D721Med (cell line): ENCODE data around the gene USHBP1.

Experiments used
- DNase-seq: peaks from one replicate; pipeline ENCODE4 v3.0.0; 2011; ENCODE audit warnings: low spot score; ENCODE audit not compliant: insufficient read length
- FAIRE-seq: peaks from 2 replicates; lab custom pipeline; 2011; peaks lifted over from hg19 to GRCh38; lab: Jason Lieb, UNC
- CTCF ChIP-seq: IDR thresholded peaks from 2 replicates; pipeline ENCODE4 v1.5.1; 2012; ENCODE audit warnings: mild to moderate bottlenecking, control low read depth; ENCODE audit not compliant: insufficient read depth; ENCODE audit errors: missing control alignments

USHBP1 gene

GRCh38 chr19:17268754-17269153 is 4.2 kb upstream of the USHBP1 start:
- no peak for FAIRE-seq
- no peak for DNase-seq
- no peak for TF ChIP-seq CTCF

GRCh38 chr19:17266975-17267788 is 2.6 kb upstream of the USHBP1 start, which contains the start of gene BABAM1:
Gene BABAM1, plus strand, starts transcription at chr19:17267443. Its CDS starts 1,364 bp downstream, at chr19:17268807.
- FAIRE-seq (no peak), DNase-seq (peak; percentile 92)
- TF ChIP-seq CTCF: no peak

- DNase-seq (no peak), FAIRE-seq (no peak)
- no peak for TF ChIP-seq CTCF
Observed at GRCh38 chr19:17266589-17266974, 2.0 kb upstream of the USHBP1 start.

DNA sequence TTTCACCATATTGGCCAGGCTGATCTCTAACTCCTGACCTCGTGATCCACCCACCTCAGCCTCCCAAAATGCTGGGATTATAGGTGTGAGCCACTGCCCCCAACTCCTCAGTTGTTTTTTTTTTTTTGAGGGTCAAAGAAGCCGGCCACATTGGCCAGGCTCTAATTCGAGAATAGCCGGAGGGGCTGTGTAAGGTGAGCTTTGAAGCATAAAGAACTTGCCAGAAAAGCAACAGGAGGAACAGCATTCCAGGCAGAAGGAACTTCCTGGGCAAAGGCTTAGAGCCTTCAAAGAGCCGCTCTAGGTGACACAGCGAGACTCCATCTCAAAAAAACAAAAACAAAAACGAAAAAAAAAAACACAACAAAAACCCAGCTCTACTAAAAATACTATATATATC is 1.5 kb upstream of the USHBP1 start:
- FAIRE-seq: no peak
- no peak for DNase-seq
- TF ChIP-seq CTCF: no peak

GRCh38 chr19:17263712-17264640 is 569 bp downstream of the USHBP1 start:
- no peak for DNase-seq
- TF ChIP-seq CTCF: no peak
- FAIRE-seq: no peak

GRCh38 chr19:17262557-17262956 is 2.0 kb downstream of the USHBP1 start:
- FAIRE-seq (no peak), DNase-seq (no peak)
- no peak for TF ChIP-seq CTCF
